ENCODE measurements around the gene FYN.

Gene FYN

GRCh38 chr6:111673937-111674336 is 199.3 kb downstream of the FYN start:
- no peak for DNase-seq

- no peak for DNase-seq
Observed at GRCh38 chr6:111673532-111673931, 199.7 kb downstream of the FYN start.

DNA sequence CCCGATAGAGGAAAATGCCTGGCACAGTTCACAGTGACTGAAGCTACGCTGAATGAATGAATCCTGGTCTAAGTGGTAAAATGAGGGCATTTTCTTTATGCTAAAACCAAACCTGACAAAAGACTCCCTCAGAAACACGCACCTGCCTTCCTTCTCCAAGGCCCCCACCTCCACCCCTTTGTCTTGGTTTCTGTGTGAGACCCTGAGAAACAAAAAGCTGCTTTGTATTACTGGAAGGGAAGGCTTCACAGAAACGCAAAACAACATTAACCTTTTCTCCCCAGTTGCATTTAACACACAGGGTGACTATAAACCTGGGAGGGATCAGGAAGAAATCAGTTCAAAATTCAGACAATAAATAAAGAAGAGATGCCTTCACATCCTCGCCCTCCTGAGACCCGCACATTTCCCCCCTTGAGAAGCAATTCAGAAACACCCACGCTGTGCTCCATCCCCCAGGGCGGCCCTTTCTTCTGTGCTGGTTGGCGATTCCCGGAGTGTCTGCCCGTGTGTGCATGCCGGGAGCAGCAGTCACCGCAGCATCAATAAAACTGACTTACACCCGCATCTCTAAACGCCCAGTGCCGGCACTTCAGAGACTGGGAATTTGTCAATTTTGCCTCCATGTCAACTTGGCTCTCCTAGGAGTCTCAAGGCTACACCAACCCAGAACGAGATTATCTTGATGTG is 200.3 kb downstream of the FYN start:
- no peak for DNase-seq

DNA sequence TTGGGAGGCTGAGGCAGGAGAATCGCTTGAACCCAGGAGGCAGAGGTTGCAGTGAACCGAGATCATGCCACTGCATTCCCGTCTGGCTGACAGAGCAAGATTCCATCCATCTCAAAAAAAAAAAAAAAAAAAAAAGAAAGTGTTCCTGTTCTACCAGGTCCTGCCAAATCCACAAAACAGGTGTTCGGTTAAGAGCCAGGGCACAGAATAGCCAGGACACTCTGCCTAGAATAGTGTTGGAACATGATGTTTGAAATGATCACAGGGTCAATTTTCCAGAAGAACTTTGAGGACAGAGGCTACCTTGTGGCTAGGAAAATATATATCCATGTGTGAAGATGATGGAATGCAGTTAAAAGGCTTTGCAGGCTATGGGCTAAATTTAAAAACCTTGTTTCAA is 203.9 kb downstream of the FYN start:
- DNase-seq: no peak

GRCh38 chr6:111668410-111668809 is 204.8 kb downstream of the FYN start:
- DNase-seq: no peak

- DNase-seq: no peak
Observed at GRCh38 chr6:111667931-111668330, 205.3 kb downstream of the FYN start.

DNA sequence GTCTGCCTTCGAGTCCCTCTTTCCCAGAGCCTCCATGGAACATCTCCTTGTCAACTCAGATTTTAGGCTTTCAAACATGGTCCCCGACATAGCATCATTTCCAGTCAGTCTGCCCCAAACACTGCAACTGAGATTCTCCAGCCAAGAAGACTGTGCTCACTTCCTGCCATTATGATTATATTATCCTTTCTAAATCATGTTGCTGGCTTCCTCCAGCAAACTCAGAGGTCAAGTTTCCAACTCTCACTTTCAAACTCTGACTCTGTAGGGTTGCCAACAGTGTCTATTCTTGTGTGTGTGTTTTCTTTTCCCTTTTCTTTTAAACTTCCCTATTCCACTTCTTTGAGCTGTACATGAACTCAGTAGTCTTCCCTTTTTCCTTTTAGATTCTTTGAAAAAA is 206.4 kb downstream of the FYN start:
- DNase-seq: no peak

DNA sequence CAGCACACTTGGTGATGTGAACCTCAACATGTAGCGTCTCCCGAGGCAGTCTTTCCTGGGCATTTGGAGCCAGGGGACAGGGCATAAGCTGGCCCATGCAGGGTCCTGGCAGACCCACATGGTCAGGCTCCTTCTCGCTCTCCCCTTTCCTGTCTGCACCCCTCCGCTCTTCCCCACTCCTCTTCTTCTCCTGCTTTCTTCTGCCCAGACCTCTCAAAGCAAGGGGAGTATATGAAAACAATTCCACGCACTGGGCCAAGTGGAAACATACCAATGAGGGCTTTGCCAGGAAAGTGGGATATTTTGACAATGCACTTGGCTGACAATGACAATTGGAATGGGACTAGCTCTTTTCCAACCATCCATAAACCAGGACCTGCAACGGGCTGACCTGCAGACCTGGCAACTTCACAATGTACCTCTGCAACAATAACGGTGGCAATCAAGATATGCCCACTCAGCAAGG is 208.7 kb downstream of the FYN start:
- no peak for DNase-seq

DNA sequence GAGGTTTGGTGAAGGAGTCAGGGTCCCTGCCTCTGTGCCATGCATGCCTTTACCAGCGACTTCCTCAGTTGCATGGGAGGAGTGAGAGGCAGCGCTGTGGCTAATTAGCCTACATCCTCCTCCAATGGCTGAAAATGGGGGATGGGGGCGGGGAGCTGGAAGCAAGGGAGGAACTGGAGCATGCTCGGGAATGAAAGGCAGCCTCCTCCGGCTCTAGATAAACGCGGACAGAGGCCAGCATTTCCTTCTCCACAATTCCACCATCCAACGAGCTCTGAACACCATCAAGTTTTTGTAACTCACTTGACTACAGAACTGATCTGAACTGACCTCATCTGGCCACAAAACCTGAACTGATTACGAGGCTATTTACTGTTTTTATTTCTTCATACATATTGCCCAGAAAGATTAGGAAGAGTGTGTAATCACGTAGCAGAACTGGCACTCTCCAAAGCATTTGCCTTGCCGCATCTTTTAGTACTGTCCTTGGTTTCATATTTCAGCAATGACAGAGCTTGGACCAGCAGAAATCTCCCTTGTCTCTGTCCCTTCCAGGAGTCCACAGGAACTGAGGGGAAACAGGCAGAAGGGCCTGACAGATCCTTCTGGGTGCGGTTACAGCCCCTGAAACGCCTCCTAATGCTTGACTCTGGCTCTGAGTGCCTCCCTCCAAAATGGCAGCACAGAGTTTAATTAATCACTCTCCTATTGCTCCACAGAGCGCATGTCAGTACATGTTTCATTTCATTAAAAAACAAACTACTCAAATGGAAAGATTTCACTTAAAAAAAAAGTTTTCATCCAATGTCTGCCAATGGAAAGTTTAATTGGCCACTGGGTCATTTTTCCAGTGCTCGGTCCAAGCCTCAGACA is 209.3 kb downstream of the FYN start:
- no peak for DNase-seq

DNA sequence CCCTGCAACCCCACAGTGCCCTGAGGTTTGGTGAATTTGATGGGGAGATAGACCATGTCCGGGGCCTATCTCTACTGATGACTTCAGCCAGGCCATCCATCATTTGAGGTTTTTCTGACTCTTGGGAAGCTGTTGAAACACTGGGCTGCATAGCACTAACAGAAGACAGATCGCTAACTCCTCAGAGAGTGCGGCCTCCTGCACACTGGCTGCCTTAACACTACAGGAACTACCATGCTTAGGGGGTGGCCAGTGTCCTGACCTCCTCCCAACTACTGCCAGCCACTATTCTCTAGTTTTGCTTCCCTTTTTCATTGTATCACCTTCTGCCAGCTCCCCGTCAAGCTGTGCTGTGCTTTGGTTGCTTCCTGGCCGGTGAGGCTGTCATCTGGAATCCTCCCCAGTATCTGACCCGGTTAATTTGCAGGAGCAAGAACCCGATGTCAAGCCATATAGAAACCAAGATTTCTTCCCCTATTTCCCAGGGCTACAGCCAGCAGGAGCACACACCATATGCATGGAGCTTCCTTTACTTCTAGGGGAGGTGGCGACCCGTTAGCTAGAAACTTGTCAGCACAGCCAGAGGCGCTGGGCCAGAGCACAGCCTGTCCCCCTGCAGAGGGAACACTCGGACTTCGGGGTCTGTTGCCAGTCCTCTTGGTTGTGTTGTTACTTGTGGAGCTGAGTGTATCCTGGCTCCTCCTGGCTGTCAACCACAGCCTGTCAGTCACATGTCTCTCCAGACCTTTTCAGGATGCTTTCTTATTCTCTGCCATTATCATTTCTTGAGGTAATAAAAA is 210.3 kb downstream of the FYN start:
- DNase-seq: no peak

DNA sequence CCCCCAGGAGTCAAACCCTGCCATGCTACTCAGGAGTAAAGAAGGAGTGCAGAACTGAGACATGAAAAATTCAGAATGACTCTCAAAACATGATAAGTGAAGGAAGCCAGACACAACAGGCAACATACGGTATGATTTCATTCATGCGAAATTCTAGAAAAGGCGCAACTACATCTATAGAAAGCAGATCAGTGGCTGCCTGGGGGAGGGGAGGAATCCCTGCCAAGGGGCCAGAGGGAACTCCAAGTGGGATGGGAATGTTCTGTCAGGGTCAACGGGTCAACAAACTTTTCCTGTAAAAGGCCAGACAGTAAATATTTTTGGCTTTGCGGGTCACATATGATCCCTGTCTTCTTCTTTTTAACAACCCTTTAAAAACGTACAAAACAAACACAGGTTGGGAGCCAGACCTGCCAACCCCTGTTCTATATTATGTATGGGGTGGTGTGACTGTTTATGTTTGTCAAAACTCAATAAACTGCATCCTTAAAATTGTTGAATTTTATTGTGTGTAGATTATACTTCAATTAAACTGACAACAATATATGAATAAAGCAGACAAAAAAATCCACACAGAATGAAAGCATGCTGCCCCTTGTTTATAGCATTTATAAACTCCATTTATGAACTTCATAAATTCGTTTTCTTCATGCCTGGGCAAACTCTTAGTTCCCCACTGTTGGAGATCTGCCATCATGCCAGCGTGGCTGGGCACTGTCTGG is 211.0 kb downstream of the FYN start:
- DNase-seq: no peak

- no peak for DNase-seq
Observed at GRCh38 chr6:111661541-111662061, 211.7 kb downstream of the FYN start.

GRCh38 chr6:111660531-111660930 is 212.7 kb downstream of the FYN start:
- no peak for DNase-seq

GRCh38 chr6:111658462-111659154 is 214.6 kb downstream of the FYN start:
- DNase-seq: no peak

DNA sequence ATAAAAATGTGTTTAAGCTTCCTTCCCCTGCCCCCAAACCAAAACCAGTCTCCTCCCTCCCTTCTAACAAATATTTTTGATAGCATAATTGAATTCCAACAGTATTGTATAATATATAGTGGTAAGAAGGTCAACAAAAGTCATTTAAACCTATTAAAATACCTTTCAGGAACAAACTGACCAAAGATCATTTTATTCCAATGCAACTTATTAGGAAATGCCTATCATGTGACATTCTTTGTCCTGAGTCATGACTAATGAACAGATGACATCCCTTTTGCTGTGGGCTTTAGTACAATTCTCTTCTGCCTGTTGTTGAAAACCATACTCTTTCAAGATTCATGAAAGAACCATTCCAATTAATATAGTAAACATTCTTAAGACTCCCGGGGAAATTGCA is 216.1 kb downstream of the FYN start:
- no peak for DNase-seq

- no peak for DNase-seq
Observed at GRCh38 chr6:111653979-111654378, 219.3 kb downstream of the FYN start.

DNA sequence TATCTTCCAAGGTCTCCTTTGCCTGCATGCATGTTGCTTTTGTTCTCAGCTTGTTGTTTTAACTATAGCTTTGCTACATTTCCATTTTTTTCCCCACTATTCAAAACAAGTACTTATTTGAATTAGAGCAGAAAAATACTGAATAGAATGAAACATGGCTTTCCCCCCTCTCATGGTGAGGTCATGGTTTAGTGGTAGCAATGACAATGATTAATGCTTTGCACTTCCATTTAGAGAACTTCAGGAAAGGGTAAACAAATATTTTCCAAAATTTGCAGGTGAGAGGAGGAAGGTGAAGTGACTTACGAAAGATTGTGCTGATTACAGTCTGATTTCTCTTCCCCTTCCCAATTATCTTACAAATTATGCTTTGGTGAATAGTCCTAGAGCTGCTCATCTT is 219.8 kb downstream of the FYN start:
- DNase-seq: no peak

GRCh38 chr6:111652156-111652555 is 221.1 kb downstream of the FYN start:
- DNase-seq: no peak

DNA sequence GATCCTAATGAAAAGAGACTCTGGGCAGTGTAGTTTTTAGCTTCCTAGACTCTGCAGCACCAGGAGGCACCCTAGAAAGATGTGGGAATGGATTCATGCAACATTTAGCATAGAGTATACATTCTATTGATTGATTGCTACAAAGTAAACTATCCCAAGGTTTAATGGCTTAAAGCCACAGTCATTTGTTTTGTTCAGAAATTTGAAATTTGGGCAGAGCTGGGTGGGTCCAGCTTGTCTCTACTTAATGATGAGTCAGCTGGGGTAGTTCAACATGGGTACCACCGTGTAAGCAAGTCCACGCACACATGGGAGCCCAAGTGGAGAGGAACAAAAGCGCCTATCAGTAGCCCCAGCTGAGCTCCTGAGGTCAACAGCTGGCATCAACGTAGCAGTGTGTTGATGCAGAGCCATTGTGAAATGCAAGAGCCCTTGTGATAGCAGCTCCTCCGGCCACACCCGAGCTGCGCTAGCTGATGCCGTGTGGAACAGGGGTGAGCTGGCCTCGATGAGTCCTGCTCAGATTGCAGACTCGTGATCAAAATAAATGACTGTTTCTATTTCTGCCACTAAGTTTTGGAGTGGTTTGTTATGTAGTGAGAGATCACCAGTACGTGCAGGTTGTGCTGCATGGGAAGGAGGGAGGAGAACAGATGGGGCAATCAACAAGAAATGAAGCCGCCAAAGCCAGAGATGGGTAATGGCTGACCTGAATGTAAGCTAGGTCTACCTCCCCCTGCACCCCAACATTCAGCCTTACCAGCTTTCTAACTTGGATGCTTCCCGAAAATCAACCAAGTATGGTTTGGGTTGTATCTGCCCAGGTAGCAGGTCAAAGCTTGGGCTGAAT is 221.8 kb downstream of the FYN start:
- DNase-seq: no peak

- DNase-seq: no peak
Observed at GRCh38 chr6:111650049-111650448, 223.2 kb downstream of the FYN start.

DNA sequence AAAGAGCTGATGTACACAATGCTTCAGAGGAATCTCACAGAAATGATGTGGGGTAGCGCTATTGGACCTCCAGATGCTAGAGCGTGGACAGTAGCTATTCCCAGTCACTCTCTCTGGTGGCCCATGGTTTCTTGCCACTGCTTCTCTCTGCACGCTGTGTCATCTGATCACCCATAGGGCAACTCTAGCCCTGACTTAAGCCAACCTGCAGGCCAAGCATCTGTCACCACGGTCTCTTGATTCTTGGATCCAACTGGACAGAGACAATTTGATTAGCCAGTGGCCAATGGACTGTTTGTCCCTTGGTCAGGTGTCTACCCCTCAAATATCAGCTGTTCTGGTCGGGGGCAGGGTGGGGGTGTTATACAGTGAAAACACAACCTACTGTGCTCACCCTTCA is 225.2 kb downstream of the FYN start:
- no peak for DNase-seq
